NCI-H345 treated with DMSO at 0.1 percent for 48 hours (cell line): ENCODE measurements around the gene CIITA.
"Not testable (repeated sequence)": the region's sequence is repeated elsewhere in the genome, so short reads cannot be mapped to it uniquely, and the experiment has no call there.

ENCODE experiments used
- DNase-seq: peaks from one replicate; lab custom pipeline; 2025; ENCODE audit not compliant: unreplicated experiment; lab: John Stamatoyannopoulos, UW

Gene CIITA

DNA sequence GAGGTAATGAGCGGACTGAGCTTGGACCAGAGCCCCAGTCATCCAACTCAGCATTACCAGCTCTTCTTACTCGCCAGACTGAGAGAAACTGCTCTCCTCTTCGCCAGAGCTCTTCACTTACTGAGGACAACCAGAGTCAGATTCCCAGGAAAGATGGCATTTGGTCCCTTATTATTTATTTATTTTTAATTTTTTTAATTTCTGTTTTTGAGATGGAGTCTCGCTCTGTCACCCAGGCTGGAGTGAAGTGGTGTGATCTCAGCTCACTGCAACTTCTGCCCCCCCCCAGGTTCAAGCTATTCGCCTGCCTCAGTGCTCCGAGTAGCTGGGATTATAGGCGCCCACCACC lies 42.0 kb downstream of the CIITA start:
- no peak for DNase-seq

DNA sequence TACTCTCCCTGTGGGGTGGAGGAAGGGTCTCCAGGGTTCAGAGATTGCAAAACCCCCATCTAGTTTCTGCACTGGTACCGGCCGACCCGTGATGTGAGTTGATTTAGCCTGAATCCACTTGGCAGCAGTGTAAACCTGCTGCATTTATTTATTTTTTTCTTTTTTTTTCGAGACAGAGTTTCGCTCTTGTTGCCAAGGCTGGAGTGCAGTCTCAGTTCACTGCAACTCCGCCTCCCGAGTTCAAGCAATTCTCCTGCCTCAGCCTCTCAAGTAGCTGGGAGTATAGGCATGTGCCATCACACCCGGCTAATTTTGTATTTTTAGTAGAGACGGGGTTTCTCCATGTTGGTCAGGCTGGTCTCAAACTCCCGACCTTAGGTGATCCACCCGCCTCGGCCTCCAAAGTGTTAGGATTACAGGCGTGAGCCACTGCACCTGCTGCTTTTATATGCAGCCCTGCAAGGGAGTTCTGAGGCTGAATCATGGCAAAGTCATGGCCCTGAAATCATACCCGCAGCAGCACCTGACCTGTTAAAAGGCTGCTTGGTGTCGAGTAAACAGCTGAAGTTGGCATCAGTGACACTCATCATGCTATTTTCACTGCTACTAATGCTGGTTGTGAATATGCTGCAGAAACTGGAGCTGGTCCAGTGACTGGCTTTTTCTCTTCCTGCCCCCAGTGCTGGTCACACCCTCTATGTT lies 43.9 kb downstream of the CIITA start:
- no peak for DNase-seq

DNA sequence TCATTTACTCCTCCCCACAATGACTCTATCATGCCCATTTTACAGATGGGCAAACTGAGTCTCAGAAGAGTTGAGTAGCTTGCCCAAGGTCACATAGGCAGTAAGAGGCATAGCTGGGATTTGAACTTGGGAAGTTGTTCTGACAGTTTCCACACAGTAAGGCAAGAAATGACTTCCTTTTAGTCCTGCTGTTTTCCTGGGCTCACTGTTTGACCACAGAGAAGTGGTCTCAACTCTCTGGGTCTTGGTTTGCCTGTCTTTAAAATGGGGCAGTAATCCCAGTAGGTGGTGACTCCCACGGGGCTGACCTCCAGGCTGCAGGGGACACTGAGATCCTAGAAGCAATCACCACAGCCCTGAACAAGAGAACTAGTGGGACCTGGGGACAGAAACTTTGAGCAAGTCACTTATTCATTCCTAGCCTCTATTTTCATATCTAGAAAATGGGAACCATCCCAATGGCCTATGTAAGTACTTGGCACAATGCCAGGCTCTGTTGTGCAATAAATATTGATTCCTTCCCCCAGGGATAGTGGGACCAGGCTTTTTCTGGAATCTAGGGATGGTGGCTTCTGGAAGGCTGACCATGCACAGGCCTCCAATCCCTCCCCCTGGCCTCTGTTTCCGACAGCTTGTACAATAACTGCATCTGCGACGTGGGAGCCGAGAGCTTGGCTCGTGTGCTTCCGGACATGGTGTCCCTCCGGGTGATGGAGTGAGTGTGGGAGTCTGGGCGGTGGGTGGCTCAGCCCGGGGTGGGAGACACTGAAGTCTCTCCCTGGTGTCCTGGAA lies 44.7 kb downstream of the CIITA start:
- no peak for DNase-seq

DNA sequence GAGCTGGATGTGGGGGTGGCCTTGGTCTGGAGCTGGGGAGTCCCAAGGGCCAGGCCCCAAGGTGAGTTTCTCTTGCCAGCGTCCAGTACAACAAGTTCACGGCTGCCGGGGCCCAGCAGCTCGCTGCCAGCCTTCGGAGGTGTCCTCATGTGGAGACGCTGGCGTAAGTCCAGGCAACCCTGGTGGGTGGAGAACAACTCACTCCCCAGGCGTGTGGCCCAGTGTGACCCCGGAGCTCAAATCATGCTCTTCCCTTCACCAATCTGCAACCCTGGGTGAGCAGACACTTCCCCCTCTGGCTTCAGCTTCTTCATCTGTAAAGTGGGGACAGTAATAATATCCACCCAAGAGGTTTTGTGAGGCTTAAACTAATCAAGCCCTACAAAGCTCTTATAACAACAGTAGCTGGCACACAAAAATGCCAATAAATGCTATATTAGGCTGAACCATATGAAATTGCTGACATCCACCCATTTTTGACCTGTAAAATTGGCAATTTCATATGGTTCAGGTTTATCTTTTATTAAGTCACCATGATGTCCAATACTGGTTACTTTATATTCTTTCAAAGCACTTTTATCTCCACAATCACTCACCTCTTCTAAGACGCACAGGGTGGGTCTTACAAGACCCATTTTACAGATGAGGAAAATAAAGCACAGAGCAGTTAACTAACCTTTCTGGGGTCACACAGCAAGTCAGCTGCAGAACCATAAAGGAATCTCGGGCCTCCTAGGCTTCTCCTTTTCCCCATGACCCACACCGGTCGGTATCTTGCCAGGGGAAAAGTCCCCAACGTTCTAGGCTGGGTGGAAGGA lies 45.5 kb downstream of the CIITA start:
- DNase-seq: no peak

DNA sequence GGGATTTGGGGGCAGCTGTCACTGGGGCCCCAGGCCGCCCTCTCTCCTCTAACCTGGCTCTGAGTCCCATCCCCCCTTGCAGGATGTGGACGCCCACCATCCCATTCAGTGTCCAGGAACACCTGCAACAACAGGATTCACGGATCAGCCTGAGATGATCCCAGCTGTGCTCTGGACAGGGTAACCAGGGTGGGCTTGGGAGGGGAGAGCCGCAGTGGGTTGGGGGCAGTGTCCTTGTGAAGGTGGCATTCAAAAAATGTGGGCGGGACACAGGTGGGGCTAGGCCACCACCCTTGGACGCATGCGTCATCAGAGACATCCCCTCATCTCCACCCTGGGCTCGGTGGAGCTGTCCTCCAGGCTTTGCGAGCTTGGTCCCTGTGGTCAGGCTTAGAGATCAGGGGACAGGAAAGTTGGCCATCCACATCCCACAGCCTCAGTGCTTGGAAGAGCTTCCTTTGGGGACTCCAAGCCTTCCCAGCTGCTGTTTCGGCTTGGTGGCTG lies 46.2 kb downstream of the CIITA start:
- no peak for DNase-seq

DNA sequence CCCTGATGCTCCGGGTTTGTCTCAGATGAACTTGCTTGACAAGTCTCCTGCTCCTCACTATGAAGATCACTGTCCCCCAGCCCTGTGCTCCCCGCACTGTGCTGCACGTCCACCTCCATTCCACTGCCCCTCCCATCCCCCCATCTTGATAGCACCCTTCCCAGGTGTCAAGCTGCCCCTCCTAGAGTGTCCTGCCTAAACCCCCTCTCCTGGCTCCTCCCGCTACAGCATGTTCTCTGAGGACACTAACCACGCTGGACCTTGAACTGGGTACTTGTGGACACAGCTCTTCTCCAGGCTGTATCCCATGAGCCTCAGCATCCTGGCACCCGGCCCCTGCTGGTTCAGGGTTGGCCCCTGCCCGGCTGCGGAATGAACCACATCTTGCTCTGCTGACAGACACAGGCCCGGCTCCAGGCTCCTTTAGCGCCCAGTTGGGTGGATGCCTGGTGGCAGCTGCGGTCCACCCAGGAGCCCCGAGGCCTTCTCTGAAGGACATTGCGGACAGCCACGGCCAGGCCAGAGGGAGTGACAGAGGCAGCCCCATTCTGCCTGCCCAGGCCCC lies 46.7 kb downstream of the CIITA start:
- no peak for DNase-seq

DNA sequence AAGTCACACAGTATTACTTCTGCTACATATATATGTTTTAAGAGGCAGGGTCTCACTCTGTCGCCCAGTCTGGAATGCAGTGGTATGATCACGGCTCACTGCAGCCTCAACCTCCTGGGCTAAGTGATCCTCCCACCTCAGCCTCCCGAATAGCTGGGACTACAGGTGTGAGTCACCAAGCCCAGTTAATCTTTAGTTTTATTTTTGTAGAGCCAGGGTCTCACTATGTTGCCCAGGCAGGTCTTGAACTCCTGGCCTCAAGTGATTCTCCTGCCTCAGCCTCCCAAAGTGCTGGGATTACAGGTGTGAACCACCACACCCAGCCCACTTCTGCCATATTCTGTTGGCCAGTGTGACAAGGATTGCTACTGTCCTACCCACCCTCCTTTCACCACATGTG lies 48.3 kb downstream of the CIITA start:
- not testable (repeated sequence) for DNase-seq

DNA sequence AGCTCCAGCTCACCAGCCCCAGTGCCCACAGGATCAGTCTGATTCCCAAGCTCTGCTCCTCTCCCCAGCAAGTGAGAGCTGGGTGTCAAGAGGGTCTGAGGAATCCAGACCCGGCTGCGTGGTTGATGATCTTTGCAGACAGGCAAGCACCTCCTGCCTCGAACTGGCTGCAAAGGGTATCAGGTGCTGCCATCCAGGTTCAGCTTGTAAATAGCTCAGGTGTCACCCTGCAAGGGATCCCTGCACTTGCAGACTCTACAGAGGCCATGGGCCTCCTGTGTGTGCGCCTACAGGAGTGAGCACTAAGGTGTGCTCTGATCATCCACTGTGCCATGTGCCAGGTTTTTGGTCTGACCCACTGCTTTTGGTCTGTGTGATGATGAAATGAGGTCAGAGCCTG lies 49.1 kb downstream of the CIITA start:
- no peak for DNase-seq

DNA sequence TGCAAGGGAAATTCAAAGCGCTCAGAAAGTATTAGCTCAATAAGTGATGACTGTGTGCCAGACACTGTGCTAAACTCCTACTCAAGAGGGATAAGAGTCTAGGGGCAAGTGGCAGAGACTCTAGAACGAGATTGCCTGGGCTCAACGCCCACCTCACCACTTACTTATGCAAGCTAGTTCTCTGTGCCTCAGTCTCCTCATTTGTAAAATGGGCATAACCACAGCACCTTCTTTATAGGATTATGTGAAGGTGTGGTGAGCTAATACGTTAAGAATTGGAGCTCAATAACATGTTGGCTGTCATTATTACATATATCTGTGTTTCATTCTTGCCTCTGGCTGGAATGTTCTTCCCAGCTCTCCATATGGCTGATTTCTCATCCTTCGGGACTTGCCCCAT lies 49.9 kb downstream of the CIITA start:
- DNase-seq: no peak

DNA sequence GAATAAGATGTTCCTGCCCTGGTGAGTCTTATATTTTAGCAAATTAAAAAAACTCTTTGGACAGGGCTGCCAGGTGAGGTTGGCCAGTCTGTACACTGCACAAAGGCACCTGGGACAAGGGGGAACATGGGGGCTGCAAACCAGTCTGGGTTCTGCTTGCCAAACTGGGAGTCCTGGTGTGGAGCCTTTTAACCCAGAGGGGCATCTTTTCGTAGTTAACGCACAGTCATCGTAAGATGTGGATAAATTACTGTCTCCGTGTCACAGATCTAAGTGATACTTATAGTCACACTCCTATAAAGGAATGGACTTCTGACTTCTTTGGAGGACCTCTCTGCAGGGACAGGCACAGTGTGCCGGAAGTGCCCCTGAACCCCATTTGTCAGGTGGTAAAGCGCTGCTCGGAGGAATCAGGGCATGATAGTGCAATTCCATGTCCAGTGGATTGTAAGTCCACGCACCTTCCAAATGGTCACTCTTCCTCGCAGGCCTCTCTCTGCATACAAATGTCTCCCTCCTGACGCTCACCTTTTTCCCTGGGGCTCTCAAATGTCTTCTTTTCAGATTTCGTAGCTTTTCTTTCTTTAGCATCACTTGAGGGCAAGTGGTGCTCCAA lies 50.6 kb downstream of the CIITA start:
- no peak for DNase-seq

DNA sequence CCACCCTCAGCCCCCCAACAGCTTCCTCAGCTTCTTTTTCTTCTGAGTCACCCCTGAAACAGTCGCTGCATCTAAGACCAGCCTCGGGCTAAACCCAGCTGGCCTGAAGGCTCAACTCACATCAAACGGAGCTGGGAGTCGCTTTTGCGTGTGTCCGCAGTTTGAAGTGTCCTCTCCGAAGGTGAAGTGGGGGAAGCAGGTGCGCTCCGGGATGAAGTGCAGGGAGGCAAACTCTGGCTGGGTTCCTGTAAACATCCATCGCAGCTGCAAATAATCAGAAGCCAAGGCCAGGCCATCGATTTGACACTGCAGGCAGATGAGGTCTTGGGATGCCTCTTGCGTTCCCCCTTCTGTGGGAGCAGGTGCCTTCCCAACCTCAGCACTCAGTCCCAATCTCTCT lies 52.1 kb downstream of the CIITA start:
- DNase-seq: peak; percentile 66

DNA sequence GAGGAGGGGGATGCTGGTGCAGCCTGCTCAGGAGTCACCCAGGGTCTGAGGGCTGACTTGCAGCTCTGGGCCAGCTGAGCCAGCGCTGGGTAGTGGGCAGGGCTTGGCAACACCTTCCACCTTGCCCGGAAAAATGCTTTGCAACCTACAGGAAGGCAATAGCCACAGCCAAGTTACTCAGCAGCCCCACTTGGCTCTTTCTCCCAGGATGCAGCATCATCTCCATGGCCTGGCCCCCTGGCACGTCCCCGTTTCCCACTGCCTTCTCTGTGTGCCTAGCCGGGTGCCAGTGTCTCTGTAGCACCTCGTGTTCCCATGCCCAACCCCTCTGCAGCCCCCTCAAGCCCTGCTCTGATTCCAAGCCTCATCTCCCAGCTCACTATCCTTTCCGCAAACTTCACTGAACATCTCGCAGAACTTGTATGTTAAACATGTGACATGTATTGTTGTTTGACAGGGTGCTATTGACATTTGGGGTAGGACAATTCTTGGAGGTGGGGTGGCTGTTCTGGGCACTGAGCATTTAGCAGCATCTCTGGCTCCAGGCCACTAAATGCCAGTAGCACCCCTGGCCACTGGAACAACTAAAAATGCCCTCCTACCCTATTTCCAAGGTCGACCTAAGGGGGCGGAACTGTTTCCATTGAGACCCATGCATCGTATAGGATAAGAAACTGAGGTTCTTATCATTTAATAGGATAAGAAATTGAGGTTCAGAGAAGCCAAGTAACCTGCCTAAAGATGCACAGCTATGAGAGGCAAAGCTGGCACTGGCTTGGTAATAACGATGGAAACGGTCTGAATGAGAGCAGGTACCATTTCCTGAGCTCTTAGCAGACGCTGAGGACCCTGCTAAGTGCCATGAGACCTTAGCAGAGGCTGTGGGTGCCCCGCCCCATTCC lies 53.1 kb downstream of the CIITA start:
- no peak for DNase-seq

DNA sequence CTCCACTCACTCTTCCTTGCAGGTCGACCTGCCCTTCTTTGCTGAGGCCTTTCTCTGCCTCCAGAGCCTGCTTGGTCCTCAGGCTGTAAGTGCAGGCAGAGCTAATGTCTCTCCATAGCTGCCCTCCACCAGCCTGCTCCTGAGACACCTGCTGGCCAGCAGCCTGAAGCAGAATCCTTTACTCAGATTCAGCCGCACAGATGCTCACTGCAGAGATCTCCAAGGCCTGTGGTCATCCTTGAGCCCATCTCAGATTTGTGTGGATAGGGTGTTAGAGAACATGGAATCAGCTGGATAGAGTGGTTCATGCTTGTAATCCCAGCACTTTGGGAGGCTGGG lies 53.7 kb downstream of the CIITA start:
- DNase-seq: no peak

DNA sequence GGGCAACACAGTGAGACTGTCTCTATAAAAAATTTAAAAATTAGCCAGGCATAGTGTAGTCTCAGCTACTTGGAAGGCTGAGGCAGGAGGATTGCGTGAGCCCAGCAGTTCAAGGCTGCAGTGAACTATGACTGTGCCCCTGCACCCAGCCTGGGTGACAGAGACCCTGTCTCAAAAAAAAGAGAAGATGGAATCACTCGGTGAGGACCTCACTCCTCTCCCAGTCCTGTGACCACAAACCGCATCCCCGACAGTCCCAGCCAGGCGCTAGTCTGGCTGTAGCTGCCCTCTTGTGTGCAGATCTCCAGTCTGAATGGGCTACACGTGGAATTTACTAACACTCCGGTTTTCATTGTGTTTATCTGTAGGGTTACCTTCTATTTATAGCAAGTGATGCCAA lies 54.1 kb downstream of the CIITA start:
- no peak for DNase-seq

DNA sequence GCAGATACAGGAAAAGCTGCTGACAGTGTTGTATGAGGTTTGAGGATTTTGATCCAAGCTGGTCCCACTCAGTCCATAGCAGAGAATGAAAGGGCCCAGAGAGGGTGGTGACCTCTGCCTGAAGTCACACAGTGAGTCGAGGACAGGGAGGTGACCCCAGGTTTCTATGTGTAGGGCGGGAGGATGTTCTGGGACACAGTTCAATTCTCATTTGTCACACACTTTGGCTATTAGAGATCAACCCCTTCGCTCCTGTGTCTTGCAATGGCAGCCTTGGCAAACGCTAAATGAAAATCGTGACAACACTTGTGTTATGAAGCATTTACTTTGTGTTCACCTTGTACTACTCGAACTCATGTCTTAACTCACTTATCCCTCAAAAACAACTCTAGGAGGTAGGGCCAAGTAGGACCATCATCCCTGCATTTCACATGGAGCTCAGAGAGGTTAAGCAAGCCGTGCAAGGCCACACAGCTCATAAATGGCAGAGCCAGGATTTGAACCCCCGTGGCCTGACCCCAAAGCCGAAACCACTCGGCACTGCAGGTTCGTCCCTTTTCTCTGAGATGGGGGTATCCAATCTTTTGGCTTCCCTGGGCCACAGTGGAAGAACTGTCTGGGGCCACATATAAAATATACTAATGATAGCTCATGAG lies 55.1 kb downstream of the CIITA start:
- DNase-seq: no peak

DNA sequence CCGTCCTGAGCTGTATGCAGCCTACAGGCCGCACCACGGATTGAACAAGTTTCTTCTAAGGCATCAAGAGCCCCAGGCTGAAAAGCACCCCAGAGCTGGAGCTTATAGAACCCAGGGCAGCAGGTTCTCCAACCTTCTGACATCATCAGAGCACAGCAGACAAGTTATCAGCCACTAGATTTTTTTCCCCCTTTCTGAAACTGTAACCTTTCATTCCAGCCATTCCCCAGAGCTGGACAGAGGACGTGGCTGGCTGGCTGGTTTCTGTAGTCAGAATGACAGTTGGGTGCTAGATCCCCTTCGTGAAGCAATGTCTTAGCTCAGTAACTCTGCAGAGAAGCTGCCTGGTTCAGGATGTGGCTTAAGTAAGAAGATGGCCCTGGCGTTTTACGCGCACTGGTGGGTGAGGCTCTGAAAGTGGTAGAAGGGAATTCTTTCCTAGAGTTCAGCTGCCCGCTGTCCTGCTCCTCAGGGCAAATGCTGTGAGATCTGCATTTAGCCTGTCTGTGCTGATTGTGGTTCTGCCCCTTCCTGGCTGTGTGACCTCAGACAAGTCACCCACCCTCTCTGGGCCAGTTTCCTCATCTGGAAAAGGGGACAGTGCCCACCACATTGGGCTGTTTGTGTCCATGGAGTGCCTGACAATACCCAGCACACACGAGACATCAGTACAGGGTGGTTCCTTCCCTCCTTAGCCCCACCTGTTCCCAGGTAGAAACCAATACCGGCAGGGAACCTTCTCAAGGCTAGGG lies 56.1 kb downstream of the CIITA start:
- no peak for DNase-seq

DNA sequence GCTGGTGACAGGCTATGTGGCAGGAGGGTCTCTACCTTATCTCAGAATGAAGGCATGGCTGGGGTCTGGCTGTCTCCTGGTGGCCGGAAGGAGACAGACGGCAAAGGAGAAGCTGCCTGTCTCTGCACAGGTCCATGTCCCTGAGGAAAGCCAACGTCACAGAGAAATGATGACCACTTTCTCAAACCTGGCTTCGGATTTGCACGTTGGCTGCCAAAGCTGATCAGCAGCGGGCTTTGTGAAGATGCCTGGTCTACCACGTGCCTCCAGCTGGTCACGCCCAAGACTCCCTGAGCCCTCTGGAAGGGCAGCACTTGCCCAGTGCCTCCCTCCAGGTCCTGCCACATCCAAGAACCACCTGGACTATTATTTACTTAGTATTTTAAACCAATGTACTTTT lies 56.9 kb downstream of the CIITA start:
- DNase-seq: no peak

DNA sequence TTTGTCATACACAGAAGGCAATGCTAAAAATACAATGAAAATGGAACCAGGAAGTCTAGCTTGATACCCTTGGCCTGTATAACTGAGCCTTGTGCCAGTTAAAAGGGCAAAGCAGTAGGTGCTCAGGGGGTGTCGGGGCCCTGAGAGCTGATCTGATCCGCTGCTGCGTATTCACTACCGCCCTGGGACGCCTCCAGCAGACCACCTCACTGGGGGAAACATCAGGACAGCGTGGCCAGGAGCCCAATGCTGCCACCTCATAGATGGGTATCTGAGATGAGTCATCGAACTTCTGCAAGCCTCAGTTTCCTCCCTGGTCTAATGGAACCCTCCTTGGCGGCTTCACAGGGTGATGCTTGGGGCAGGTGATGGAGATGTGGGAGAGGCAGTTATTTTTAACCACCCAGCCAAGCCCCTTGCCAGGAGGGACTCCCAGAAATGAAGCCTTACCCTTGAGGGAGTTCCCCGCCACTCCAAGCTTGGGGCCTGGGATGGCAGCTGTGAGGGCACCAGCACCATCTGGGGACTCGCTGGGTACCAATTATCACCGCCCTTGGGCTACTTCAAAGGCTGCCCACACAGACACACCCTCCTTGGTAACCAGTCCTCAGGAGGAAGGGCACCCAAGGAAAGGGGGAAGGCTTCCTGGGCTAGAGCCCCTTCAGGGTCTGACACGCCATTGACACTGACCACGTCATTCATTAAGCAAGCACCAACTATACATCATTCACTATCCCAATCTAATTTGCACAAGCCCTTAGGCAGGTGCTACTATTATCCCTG lies 57.5 kb downstream of the CIITA start:
- no peak for DNase-seq
